Keratinocyte (primary cell): ENCODE measurements around the gene GCNT1. TPM values are rescaled to one million over a fixed set of nuclear protein-coding genes. Genes with fewer than 3 reads are reported as not detected.
"Not testable (repeated sequence)": the region's sequence is repeated elsewhere in the genome, so short reads cannot be mapped to it uniquely, and the experiment has no call there.

Experiments used
- DNase-seq: peaks from one replicate; pipeline ENCODE4 v3.0.0-alpha.2; 2011; ENCODE audit warnings: low read depth, missing footprints, low spot score
- FAIRE-seq: peaks from 2 replicates; lab custom pipeline; 2011; peaks lifted over from hg19 to GRCh38; lab: Jason Lieb, UNC
- H2AFZ ChIP-seq: 2 replicates; pipeline ENCODE4 v1.6.0; 2012; ENCODE audit warnings: low read length, control low read depth, inconsistent platforms; ENCODE audit not compliant: control insufficient read depth
- H3K27ac ChIP-seq: 2 replicates; pipeline ENCODE4 v1.5.1; 2011; ENCODE audit warnings: low read length; ENCODE audit not compliant: control insufficient read depth, insufficient read depth
- H3K27me3 ChIP-seq: 3 replicates; pipeline ENCODE4 v1.6.0; 2011; ENCODE audit warnings: low read length; ENCODE audit not compliant: control insufficient read depth, insufficient read depth; ENCODE audit errors: extremely low read depth
- H3K36me3 ChIP-seq, 2 experiments: 2 replicates in 1 of 2; 3 replicates in 1 of 2; pipeline ENCODE4 v1.5.1; 2011; ENCODE audit warnings: low read length in 2 of 2, mild to moderate bottlenecking in 1 of 2; ENCODE audit not compliant: control insufficient read depth in 2 of 2, insufficient read depth in 2 of 2; ENCODE audit errors: extremely low read depth in 1 of 2
- H3K4me1 ChIP-seq: 3 replicates; pipeline ENCODE4 v1.5.1; 2011; ENCODE audit warnings: low read length; ENCODE audit not compliant: control insufficient read depth, insufficient read depth; ENCODE audit errors: extremely low read depth
- H3K4me2 ChIP-seq: 3 replicates; pipeline ENCODE4 v1.6.0; 2011; ENCODE audit warnings: low read depth, low read length; ENCODE audit not compliant: control insufficient read depth, insufficient read depth; ENCODE audit errors: extremely low read depth
- H3K4me3 ChIP-seq, 3 experiments: fragments of 200-600 bp in 1 of 3; sonication (generic) in 1 of 3; 2 replicates in 2 of 3; 3 replicates in 1 of 3; pipeline ENCODE4 v1.5.1; 2011 to 2016; ENCODE audit warnings: low read length in 3 of 3, mild to moderate bottlenecking in 3 of 3, control low read depth in 2 of 3, inconsistent platforms in 1 of 3, low read depth in 1 of 3, mixed read lengths in 1 of 3, mixed run types in 1 of 3, moderate library complexity in 1 of 3; ENCODE audit not compliant: control insufficient read depth in 2 of 3, insufficient read depth in 2 of 3; ENCODE audit errors: extremely low read depth in 1 of 3
- H3K79me2 ChIP-seq: 2 replicates; pipeline ENCODE4 v1.6.0; 2012; ENCODE audit warnings: low read length; ENCODE audit not compliant: control insufficient read depth, insufficient read depth
- H3K9ac ChIP-seq: 3 replicates; pipeline ENCODE4 v1.6.0; 2011; ENCODE audit warnings: low read length; ENCODE audit not compliant: control insufficient read depth, insufficient read depth; ENCODE audit errors: extremely low read depth
- H3K9me1 ChIP-seq: 3 replicates; pipeline ENCODE4 v1.6.0; 2011; ENCODE audit warnings: low read length; ENCODE audit not compliant: control insufficient read depth, insufficient read depth; ENCODE audit errors: extremely low read depth
- H3K9me3 ChIP-seq: 2 replicates; pipeline ENCODE4 v1.5.1; 2012; ENCODE audit warnings: low read depth, low read length; ENCODE audit not compliant: control insufficient read depth
- H4K20me1 ChIP-seq: 3 replicates; pipeline ENCODE4 v1.6.0; 2011; ENCODE audit warnings: low read length; ENCODE audit not compliant: control insufficient read depth, insufficient read depth; ENCODE audit errors: extremely low read depth
- CTCF ChIP-seq, 3 experiments: IDR thresholded peaks in 1 of 3; conservative IDR thresholded peaks in 1 of 3; optimal IDR thresholded peaks in 1 of 3; 2 replicates in 2 of 3; 3 replicates in 1 of 3; pipeline versions ENCODE3 to v1.5.1; 2011; ENCODE audit warnings: low read length in 3 of 3, mild to moderate bottlenecking in 3 of 3, moderate library complexity in 2 of 3, control low read depth in 1 of 3, inconsistent platforms in 1 of 3; ENCODE audit not compliant: insufficient read depth in 2 of 3; ENCODE audit errors: extremely low read depth in 1 of 3
- EZH2 ChIP-seq: IDR thresholded peaks from one replicate; pipeline ENCODE4 v1.6.1; 2012; ENCODE audit warnings: inconsistent platforms, mild to moderate bottlenecking, low read length, moderate library complexity
- dilution Hi-C: fragments of 300-500 bp; cut with MboI; formaldehyde crosslinking; loops from one replicate; pipeline ENCODE4 v1.7.0; 2020; ENCODE audit warnings: low sequenced_read_pairs; ENCODE audit not compliant: extremely low pct_ligation_motif_present
- polyA plus RNA-seq, 5 experiments: library from polyadenylated mRNA; depleted of rRNA in 3 of 5; stranded (reverse) in 3 of 5; stranded (forward) in 1 of 5; unstranded in 1 of 5; fragments of >200 nt; gene quantifications; 1 replicate in 1 of 5; 2 replicates in 3 of 5; 3 replicates in 1 of 5; pipeline versions ENCODE4 v1.2.1 to v1.2.3, GENCODE V29; 2011 to 2012; ENCODE audit warnings: missing spikeins in 2 of 5, low read depth in 1 of 5, low replicate concordance in 1 of 5

The GCNT1 gene
- polyA plus RNA-seq, 1 donor (not counting 4 experiments of a cell fraction or from before 2014, with no cell fraction given): 7.5 TPM

- Histone ChIP-seq H3K9me3 (no peaks in the 10 kb centered on the region), H2AFZ (no peak overlapping the region), H3K36me3 (no peaks in the 10 kb centered on the region), H3K4me2 (no peak overlapping the region), H3K4me3 (no peak overlapping the region), H4K20me1 (no peaks in the 10 kb centered on the region), H3K79me2 (no peaks in the 10 kb centered on the region), H3K9me1 (no peaks in the 10 kb centered on the region), H3K9ac (no peak overlapping the region), H3K4me1 (no peaks in the 10 kb centered on the region), H3K27ac (no peak overlapping the region), H3K27me3 (no peaks in the 10 kb centered on the region)
- FAIRE-seq (no peak), DNase-seq (no peak)
- dilution Hi-C loops: no loop called here
- TF ChIP-seq CTCF (optimal IDR thresholded peaks at IDR 0.05 in 1 of 3, IDR thresholded peaks at IDR 0.05 in 1 of 3, conservative IDR thresholded peaks at IDR 0.05 in 1 of 3; ENCODE audit: extremely low read depth in 1 of 3, insufficient read depth in 2 of 3, low read length in 3 of 3) (no peak), EZH2 (no peak)
These were observed 25.1 kb upstream of the GCNT1 start for GRCh38 chr9:76433836-76434235.

GRCh38 chr9:76434897-76435296 is 24.1 kb upstream of the GCNT1 start:
- DNase-seq, H3K4me1 ChIP-seq, H3K36me3 ChIP-seq, FAIRE-seq, dilution Hi-C loops, H3K9me3 ChIP-seq, H3K4me3 ChIP-seq, H3K27ac ChIP-seq, H3K79me2 ChIP-seq, H3K4me2 ChIP-seq, H3K27me3 ChIP-seq, H2AFZ ChIP-seq, H3K9ac ChIP-seq, H4K20me1 ChIP-seq, H3K9me1 ChIP-seq: not testable (repeated sequence)

- dilution Hi-C loops, H3K4me3 ChIP-seq, FAIRE-seq: not testable (repeated sequence)
These were observed 21.8 kb upstream of the GCNT1 start for GRCh38 chr9:76437017-76437699.

More at GRCh38 chr9:76437017-76437699, 21.8 kb upstream of the GCNT1 start:
- H3K4me1 ChIP-seq, H4K20me1 ChIP-seq, H3K27ac ChIP-seq, H3K79me2 ChIP-seq, H2AFZ ChIP-seq, DNase-seq, H3K27me3 ChIP-seq, H3K36me3 ChIP-seq, H3K4me2 ChIP-seq, H3K9ac ChIP-seq, H3K9me3 ChIP-seq, H3K9me1 ChIP-seq: not testable (repeated sequence)
